Ovary (tissue), 3 donors: ENCODE results near the gene CACNA2D3.

Experiments used
- POLR2A ChIP-seq: fragments of 450-650 bp; IDR thresholded peaks from one replicate; pipeline ENCODE4 v1.6.1; 2017; ENCODE audit warnings: antibody characterized with exemption, mild to moderate bottlenecking, moderate library complexity
- TF ChIP-seq, protein P1 (sequence below), 3 donors: fragments of 450-650 bp in 2 of 3; fragments of 200-600 bp in 1 of 3; IDR thresholded peaks; one replicate each; pipeline versions ENCODE4 v1.5.1 to v1.8.0; 2016 to 2022; ENCODE audit warnings: antibody characterized with exemption in 3 of 3, mild to moderate bottlenecking in 1 of 3
- donor health status: DM: no; HTN: no; CAD: no.

DNA sequence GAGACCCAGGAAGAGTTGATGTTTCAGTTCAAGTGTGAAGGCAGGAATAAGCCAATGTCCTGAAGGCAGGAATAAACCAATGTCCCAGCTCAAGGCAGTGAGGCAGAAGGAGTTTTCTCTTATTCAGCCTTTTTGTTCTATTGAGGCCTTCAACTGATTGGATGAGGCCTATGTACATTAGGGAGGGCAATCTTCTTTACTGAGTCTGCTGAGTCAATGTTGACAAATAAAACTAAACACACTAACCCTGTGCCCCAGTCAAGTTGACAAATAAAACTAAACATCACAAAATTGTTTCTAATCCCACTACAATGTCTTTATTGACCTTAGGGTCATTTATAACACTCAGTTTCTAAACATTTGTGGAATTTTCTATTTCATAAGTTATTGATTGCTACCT is 100.0 kb downstream of the CACNA2D3 start:
- no peak for TF ChIP-seq POLR2A
- TF ChIP-seq, protein P1, sequence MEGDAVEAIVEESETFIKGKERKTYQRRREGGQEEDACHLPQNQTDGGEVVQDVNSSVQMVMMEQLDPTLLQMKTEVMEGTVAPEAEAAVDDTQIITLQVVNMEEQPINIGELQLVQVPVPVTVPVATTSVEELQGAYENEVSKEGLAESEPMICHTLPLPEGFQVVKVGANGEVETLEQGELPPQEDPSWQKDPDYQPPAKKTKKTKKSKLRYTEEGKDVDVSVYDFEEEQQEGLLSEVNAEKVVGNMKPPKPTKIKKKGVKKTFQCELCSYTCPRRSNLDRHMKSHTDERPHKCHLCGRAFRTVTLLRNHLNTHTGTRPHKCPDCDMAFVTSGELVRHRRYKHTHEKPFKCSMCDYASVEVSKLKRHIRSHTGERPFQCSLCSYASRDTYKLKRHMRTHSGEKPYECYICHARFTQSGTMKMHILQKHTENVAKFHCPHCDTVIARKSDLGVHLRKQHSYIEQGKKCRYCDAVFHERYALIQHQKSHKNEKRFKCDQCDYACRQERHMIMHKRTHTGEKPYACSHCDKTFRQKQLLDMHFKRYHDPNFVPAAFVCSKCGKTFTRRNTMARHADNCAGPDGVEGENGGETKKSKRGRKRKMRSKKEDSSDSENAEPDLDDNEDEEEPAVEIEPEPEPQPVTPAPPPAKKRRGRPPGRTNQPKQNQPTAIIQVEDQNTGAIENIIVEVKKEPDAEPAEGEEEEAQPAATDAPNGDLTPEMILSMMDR (IDR thresholded peaks at IDR 0.05): no peak
